ENCODE measurements around the gene CLDN14.
A peak's percentile ranks its signal among the peaks of the same experiment; 100 is the strongest.

Gene CLDN14

GRCh38 chr21:36466061-36466511 lies 13.8 kb downstream of the CLDN14 start:
- ATAC-seq, result no peak

DNA sequence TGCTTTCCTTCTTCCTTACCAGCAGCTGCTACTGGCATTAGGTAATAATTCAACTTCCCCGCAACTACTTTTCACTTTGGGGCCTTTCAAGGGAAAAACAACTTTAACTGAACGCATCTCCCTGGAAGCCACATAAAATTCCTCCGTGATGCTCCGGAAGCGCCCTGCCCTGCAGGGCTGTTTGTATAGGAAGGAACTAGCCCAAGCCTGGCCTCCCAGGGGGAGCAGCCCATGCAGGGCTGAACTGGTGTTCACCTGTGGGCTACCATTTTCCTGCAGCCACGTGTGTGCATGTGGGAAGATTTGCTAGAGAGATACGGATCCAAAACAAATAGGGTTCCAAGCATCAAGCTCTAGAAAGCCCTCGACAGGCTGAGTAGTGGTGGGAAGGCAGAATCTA lies 14.4 kb downstream of the CLDN14 start:
- no peak for ATAC-seq

DNA sequence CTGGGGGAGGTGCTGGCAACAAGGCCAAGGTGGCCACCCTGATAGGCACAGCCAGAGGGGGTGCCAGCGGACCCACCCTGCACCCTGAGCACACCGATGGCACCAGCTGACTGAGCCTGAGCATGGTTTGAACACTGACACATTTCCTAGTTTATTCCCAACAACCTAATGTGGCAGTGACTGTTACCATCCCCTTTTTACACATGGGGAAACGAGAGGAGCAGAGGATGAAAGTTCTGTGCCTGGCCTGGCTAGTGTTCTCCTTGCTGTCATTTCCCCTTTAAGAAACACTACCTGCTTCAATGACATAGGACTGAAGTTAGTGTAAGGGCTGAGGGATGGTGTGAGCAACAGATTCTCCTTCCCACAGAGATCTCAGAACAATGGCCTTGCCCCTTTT lies 15.3 kb downstream of the CLDN14 start:
- no peak for ATAC-seq

- ATAC-seq, result no peak
Measured at GRCh38 chr21:36463991-36464390, 15.9 kb downstream of the CLDN14 start.

DNA sequence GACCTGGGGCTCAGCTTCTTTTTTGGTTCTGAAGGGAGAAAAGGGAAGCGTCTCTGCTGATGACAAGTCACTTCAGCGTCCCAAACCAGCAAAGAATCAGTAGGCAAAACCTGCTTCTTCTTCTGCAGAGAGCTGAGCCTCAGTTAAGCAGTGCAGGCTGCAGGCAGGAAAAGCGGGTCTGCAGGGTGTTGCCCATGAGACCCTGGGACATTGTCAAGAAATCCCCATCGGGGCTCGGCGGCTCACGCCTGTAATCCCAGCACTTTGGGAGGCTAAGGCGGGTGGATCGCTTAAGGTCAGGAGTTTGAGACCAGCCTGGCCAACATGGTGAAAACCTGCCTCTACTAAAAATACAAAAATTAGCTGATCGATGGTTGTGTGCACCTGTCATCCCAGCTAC lies 16.7 kb downstream of the CLDN14 start:
- ATAC-seq, result no peak

GRCh38 chr21:36461918-36462486 lies 17.9 kb downstream of the CLDN14 start:
- no peak for ATAC-seq

- ATAC-seq, result no peak
Measured at GRCh38 chr21:36461277-36461917, 18.5 kb downstream of the CLDN14 start.

GRCh38 chr21:36460866-36461265 lies 19.1 kb downstream of the CLDN14 start:
- ATAC-seq, result no peak

- ATAC-seq, result no peak
Measured at GRCh38 chr21:36459098-36459497, 20.8 kb downstream of the CLDN14 start.

- ATAC-seq, result no peak
Measured at GRCh38 chr21:36456729-36457414, 23.1 kb downstream of the CLDN14 start.

DNA sequence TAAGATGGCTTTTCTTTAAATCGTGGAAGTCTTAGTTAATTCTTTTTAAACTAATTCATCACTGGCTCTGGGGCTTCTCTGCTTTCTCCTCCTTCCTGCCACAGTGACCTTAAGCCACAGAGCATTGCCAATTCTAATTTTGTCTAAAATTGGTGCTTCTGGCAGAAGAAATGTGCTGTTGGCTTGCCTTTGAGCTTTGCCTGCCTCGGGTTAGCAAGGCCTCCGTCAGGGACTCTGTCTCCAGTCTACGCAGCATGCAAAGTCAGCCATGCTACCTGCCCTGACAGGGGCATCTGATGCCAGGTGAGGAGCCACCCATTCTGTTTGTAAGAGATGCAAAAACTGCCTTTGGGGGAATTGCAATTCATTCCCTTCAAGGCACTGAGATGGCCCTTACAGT lies 25.2 kb downstream of the CLDN14 start:
- ATAC-seq, result no peak

- ATAC-seq, result no peak
Measured at GRCh38 chr21:36454093-36454531, 25.8 kb downstream of the CLDN14 start.

DNA sequence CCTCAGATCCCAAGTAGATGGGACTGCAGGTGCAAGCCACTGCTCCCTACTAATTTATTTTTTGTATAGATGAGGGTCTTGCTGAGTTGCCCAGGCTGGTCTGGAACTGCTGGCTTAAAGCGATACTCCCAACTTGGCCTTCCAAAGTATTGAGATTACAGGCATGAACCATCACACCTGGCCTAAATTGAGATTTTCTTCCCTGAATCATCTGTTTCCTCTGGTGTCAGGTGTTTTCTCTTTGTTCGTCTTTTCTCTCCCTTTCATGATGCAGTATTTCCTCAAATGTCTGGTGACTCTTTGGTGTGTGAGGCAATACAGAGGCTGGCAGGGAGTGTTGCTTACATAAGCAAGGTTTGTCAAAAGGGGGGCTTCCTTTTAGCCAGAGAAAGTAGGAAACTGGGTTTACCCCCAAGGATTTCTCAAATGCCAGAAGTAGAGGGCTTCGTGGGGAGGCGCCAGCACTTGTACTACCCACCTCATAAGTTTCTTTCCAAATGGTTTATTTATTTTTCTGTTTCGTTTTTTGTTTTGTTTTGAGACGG lies 27.6 kb downstream of the CLDN14 start:
- no peak for ATAC-seq

GRCh38 chr21:36451506-36451905 lies 28.4 kb downstream of the CLDN14 start:
- no peak for ATAC-seq

- ATAC-seq, result peak in 1 of 2 donors; percentile 33
Measured at GRCh38 chr21:36450511-36450910, 29.4 kb downstream of the CLDN14 start.

DNA sequence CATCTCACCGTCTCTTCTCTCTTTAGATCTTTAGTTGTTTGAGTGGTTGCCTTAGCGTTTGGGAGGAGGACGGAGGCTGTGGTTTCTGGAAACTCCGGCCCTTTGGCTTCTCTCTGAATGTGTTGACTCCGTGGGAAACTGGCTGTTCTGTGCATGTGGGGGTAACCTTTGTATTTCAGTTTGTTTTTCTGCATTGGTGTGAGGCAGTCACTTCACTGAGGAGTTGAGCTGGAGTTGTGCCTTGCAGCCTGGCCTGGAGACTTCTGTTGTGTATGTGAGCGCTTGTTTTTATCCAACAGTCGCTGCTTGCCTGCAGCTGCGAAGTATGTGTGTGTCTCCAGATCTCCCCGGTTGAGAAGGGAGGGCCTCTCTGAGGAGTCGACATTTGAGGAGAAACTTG lies 33.6 kb downstream of the CLDN14 start:
- no peak for ATAC-seq

DNA sequence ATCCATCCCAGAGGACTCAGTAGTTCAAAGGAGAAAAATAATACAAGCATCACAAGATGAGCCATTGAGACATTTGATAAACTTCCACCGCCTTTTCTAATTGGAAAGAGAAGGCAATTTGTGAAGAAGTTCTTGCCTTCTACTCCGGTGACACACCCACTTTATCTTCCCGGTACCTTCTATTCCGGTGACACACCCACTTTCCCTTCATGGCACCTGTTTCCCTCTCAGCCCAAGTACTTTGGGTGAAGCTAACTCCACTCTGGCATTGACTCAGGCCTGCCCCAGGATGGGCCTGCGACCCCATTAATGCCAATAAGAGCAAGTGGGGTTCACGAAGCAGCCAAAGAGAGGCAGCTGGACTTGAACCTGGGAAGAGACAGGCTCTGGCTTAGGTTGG lies 38.2 kb downstream of the CLDN14 start:
- ATAC-seq, result no peak

DNA sequence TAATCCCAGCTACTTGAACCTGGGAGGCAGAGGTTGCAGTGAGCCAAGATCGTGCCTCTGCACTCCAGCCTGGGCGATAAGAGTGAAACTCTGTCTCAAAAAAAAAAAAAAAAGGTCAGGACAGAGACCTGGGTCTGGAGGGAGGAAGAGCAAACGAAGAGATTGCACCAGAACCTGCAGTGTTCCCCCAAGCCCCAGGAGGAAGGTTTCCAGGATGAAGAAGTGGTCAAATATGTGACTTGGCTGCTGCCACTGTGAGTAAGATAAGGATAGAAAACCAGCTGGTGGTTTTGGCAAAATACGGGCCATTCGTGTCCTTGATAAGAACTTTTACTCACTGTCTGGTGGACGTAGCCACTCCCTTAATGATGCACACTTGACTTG lies 42.2 kb downstream of the CLDN14 start:
- no peak for ATAC-seq

GRCh38 chr21:36436829-36437744 lies 42.8 kb downstream of the CLDN14 start:
- ATAC-seq, result no peak

GRCh38 chr21:36434144-36434543 lies 45.8 kb downstream of the CLDN14 start:
- no peak for ATAC-seq

GRCh38 chr21:36433059-36433709 lies 46.7 kb downstream of the CLDN14 start:
- ATAC-seq, result no peak

DNA sequence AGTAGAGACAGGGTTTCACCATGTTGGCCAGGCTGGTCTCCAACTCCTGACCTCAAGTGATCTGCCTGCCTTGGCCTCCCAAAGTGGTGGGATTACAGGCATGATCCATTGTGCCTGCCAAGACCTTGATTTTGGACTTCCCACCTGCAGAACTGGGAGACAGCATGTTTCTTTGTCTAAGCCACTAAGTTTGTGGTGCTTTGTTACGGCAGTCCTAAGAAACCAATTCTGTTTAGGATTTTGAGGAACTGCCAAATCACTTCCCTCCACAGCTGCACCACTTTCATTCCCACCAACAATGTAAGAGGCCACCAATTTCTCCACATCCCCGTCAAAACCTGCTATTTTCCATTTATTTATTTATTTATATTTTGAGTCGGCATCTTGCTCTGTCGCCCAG lies 48.7 kb downstream of the CLDN14 start:
- no peak for ATAC-seq
